ENCODE results near the gene CHEK1.

DNA sequence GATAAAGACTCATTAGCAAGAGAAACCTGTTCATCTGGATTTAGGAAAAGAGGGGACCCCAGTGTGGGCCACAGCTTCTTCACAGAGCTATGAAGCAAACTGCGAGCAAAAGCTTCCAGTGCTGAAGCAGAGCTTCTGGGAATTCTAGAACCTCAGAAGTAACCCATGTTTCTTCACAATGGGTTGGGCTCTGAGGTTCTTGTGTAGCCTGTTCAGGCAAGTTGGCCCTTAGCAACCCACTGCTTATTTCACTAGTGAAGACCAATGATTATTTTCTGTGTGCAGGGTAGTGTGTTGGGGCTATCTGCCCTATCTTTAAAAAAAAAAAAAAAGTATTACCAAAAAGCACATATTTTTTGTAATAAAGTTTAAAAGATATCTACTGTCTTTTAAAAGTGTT, 55.8 kb downstream of the CHEK1 start, which contains the start of gene ACRV1:
- TF ChIP-seq, protein P1, sequence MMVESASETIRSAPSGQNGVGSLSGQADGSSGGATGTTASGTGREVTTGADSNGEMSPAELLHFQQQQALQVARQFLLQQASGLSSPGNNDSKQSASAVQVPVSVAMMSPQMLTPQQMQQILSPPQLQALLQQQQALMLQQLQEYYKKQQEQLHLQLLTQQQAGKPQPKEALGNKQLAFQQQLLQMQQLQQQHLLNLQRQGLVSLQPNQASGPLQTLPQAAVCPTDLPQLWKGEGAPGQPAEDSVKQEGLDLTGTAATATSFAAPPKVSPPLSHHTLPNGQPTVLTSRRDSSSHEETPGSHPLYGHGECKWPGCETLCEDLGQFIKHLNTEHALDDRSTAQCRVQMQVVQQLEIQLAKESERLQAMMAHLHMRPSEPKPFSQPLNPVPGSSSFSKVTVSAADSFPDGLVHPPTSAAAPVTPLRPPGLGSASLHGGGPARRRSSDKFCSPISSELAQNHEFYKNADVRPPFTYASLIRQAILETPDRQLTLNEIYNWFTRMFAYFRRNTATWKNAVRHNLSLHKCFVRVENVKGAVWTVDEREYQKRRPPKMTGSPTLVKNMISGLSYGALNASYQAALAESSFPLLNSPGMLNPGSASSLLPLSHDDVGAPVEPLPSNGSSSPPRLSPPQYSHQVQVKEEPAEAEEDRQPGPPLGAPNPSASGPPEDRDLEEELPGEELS (CRISPR knock-in tag; IDR thresholded peaks at IDR 0.05): no peak
- TF ChIP-seq, protein P2, sequence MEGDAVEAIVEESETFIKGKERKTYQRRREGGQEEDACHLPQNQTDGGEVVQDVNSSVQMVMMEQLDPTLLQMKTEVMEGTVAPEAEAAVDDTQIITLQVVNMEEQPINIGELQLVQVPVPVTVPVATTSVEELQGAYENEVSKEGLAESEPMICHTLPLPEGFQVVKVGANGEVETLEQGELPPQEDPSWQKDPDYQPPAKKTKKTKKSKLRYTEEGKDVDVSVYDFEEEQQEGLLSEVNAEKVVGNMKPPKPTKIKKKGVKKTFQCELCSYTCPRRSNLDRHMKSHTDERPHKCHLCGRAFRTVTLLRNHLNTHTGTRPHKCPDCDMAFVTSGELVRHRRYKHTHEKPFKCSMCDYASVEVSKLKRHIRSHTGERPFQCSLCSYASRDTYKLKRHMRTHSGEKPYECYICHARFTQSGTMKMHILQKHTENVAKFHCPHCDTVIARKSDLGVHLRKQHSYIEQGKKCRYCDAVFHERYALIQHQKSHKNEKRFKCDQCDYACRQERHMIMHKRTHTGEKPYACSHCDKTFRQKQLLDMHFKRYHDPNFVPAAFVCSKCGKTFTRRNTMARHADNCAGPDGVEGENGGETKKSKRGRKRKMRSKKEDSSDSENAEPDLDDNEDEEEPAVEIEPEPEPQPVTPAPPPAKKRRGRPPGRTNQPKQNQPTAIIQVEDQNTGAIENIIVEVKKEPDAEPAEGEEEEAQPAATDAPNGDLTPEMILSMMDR (IDR thresholded peaks at IDR 0.05): no peak
- TF ChIP-seq ETV6 (CRISPR knock-in tag; IDR thresholded peaks at IDR 0.05): no peak
- TF ChIP-seq TP53 (CRISPR knock-in tag; IDR thresholded peaks at IDR 0.05): no peak
- no peak for TF ChIP-seq ESRRA (CRISPR knock-in tag; IDR thresholded peaks at IDR 0.05; ENCODE audit: borderline replicate concordance)
- no peak for TF ChIP-seq JUN (CRISPR knock-in tag; IDR thresholded peaks at IDR 0.05)

Measured in WTC11 (cell line).